SK-N-MC (cell line): Measurements from ENCODE around the gene SNW1.

ENCODE experiments used
- EZH2 ChIP-seq: fragments of 200-600 bp; sonication (generic); IDR thresholded peaks from one replicate; pipeline ENCODE4 v1.6.1; 2017; ENCODE audit warnings: antibody characterized with exemption
- POLR2AphosphoS5 ChIP-seq: IDR thresholded peaks from 2 replicates; pipeline ENCODE4 v1.6.1; 2012; ENCODE audit warnings: mild to moderate bottlenecking, low read depth, low read length, borderline replicate concordance

DNA sequence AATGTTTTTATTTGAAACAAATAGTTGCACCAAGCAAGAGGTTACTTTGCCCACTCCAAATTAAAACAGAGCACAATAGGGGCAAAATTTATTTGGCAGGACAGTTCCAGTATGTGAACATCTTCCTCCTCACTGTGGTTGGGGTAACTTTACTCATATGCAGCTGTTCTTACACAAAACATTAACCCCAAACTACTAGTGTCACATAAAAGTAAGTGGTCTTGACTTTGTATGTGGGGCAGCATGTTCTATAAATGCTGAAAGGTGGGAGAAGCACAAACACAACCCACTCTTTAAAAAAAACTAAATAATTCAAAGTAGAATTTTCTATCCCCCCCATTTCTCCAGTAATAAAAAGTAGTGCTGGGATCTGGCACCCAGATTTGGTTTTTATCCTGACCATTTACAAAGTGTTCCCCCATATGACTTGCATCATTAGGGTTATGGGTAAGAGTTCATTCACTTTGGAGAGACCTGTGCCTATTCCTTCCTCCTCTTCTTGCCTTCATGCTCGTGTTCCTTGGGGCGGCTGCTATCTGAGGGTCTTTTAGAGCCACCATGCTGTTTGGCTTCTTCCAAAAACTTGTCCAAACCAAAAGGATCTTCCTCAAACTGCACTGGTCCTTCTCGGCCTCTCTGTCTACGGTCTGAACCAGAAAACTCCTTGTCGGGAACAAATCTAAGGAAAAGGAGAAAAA is 43.2 kb downstream of the SNW1 start:
- no peak for TF ChIP-seq EZH2
- peak; percentile 20; the same call in 1 of the 2 replicates for TF ChIP-seq POLR2AphosphoS5
